GM12875 (cell line): Measurements from ENCODE around the gene FAM110D.

Source experiments
- H3K4me3 ChIP-seq: one replicate; pipeline ENCODE4 v1.5.1; 2011; ENCODE audit warnings: low read depth, low read length, control low read depth
- TF ChIP-seq, protein P1 (sequence below): IDR thresholded peaks from 2 replicates; pipeline ENCODE4 v1.5.1; 2011; ENCODE audit warnings: low read depth, mild to moderate bottlenecking, control low read depth, inconsistent platforms, low read length, moderate library complexity, borderline replicate concordance; ENCODE audit not compliant: insufficient read depth

The FAM110D gene

DNA sequence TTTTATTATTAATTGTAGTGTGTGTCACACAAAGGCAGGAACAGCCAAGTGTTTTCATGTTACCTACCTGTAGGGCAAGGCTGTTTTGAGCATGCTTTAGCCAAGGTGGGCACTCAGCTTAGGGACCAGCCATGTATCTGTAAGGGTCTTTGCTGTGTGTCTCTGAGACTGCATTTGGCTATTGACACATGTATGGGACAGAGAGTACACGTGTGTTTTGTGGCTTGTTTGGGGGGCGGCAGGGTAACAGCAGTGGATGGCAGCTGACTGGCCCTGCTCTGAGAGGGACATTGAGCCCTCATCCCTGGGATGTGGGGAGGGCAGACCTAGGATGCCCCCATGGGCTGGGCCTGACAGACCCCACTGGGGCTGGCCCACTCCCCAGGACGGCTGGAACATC lies 38.4 kb downstream of the FAM110D start:
- TF ChIP-seq, protein P1, sequence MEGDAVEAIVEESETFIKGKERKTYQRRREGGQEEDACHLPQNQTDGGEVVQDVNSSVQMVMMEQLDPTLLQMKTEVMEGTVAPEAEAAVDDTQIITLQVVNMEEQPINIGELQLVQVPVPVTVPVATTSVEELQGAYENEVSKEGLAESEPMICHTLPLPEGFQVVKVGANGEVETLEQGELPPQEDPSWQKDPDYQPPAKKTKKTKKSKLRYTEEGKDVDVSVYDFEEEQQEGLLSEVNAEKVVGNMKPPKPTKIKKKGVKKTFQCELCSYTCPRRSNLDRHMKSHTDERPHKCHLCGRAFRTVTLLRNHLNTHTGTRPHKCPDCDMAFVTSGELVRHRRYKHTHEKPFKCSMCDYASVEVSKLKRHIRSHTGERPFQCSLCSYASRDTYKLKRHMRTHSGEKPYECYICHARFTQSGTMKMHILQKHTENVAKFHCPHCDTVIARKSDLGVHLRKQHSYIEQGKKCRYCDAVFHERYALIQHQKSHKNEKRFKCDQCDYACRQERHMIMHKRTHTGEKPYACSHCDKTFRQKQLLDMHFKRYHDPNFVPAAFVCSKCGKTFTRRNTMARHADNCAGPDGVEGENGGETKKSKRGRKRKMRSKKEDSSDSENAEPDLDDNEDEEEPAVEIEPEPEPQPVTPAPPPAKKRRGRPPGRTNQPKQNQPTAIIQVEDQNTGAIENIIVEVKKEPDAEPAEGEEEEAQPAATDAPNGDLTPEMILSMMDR, result no peak

DNA sequence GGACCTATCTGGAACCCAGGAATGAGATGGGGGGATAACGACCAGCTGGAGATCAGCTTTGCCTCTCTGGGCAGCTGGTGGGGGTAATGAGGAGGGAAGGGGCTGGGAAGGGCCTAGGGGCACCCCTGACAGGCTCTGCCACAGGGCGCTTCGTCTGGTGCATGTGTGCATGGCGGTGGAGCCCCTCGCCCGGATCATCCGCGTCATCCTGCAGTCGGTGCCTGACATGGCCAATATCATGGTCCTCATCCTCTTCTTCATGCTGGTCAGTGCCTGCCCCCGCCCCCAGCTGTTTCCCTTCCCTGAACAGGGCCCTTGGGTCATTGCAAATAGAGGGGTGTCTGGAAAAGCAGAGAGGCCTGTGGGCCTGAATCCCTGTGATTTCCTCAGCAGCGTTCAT lies 38.9 kb downstream of the FAM110D start:
- no peak overlapping the region for H3K4me3 ChIP-seq
- TF ChIP-seq, protein P1, result no peak

More for the DNA sequence above, 38.4 kb downstream of the FAM110D start:
- no peak overlapping the region for H3K4me3 ChIP-seq

DNA sequence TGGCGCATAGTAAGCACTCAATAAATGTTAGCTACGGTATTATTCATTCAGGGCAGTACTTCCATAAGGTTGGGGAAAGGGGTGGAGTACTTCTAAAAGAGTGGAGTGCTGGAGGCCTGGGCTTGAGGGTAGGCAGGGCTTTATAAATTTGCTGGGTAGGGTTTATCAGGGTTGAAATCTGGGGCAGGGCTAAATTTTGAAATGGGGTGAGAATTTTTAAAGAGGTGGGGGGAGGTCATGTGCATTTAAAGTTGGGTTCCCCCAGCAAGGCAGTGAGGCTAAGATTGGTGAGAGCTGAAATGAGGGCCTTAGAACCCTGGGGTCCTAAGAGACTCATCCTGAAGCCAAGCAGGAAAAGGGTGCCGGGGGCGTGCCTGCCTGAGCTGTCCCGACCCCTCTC lies 41.5 kb downstream of the FAM110D start:
- TF ChIP-seq, protein P1, result no peak
- no peak overlapping the region for H3K4me3 ChIP-seq

DNA sequence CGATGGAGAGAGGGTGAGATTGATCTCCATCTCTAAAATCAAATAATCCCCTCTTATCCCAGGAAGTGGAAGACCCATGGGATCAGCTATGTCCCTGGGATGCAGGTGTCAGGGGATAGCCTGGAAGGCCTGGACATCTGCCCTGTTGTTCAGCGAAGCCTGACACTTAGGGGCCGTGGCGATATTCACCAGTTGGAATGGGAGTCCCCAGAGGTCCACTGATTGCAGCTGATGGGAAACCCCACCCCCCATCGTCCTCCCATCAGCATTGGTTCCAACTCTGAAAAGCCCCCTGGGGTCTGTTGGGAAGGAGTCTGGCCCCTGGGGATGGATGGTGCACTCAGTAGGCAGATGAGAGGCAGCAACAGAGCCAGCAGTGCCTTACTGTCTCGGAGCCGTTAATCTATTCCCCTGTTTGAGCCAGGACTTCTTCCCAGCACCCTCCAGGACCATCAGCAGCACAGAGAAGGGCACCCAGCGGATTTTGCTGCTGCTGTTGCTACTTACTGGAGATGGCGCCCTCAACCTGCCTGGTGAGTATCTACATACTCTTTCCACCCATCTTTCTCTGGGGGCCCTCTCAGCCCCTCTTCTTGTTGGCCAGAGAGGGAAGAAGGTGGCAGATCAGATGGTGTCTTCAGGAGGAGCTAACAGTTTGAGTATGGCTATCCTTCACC lies 44.9 kb downstream of the FAM110D start:
- TF ChIP-seq, protein P1, result no peak
- H3K4me3 ChIP-seq, result no peak overlapping the region

DNA sequence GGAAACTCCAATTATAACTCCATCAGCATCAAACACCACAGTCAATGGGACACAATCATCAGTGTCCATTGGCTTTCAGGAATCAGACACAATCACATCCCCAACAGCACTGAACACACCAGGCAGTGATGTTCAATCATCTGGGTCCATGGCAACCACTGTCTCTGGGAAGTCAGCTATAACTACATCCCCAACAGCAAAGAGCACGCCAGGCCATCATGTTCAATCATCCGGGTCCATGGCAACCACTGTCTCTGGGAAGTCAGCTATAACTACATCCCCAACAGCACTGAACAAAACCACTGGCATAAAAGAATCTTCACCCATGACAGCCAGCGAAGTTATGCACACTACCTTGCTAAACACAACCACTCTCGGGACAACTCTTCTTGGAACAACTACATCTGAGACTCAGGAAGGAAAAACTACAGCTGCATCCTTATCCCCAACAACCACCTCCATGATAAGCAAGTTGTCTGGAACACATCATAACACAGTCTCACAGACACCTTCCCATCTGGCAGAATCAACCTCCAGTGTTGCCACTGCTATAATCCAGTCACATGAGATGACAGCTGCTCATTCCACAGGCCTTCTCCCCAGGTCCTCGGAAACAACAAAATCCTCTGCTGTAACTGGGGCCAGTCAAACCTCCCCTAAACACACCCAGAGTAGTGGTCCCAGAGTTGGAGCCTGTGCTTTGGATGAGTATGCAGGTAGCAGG lies 51.4 kb downstream of the FAM110D start:
- TF ChIP-seq, protein P1, result no peak

DNA sequence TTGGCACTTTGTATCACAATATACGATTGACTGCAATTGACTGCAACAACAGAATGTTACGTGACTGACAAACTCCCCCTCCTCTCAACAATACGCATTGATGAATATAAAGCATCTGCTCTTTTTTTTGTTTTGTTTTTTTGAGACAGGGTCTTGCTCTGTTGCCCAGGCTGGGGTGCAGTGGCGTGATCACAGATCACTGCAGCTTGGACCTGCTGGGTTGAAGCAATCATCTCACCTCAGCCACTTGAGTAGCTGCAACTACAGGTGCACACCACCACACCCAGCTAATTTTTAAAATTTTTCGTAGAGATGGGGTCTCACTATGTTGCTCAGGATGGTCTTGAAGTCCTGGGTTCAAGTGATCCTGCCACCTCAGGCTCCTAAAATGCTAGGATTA lies 53.8 kb downstream of the FAM110D start:
- TF ChIP-seq, protein P1, result no peak
- no peak overlapping the region for H3K4me3 ChIP-seq

More for the DNA sequence above, 51.4 kb downstream of the FAM110D start:
- no peak overlapping the region for H3K4me3 ChIP-seq

DNA sequence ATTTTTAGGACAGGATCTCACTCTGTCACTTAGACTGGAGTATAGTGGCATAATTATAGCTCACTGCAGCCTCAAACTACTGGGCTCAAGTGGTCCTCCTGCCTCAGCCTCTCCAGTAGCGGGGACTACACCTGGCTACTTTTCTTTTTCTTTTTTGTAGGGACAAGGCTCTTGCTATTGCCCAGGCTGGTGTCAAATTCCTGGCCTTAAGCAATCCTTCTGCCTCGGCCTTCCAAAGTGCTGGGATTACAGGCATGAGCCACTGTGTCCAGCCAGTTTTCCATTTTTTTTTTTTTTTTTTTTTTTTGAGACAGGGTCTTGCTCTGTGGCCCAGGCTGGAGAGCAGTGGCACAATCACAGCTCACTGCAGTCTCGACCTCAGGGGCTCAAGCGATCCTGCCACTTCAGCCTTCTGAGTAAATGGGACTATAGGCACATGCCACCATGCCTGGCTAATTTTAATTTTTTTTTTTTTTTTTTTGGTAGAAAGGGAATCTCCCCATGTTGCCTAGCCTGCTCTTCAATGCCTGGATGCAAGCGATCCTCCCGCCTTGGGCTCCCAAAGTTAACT lies 54.5 kb downstream of the FAM110D start:
- TF ChIP-seq, protein P1, result no peak

More for the DNA sequence above, 54.5 kb downstream of the FAM110D start:
- H3K4me3 ChIP-seq, result no peak overlapping the region
